ENCODE results near the gene SBF2. TPM values are rescaled to one million over a fixed set of nuclear protein-coding genes. Genes with fewer than 3 reads are reported as not detected.

Gene SBF2
- total RNA-seq, 4 donors from 2014 or later = 53.8 to 125 (median 76.4) TPM

GRCh38 chr11:10058356-10058755 lies 235.7 kb downstream of the SBF2 start:
- TF ChIP-seq, protein P1, sequence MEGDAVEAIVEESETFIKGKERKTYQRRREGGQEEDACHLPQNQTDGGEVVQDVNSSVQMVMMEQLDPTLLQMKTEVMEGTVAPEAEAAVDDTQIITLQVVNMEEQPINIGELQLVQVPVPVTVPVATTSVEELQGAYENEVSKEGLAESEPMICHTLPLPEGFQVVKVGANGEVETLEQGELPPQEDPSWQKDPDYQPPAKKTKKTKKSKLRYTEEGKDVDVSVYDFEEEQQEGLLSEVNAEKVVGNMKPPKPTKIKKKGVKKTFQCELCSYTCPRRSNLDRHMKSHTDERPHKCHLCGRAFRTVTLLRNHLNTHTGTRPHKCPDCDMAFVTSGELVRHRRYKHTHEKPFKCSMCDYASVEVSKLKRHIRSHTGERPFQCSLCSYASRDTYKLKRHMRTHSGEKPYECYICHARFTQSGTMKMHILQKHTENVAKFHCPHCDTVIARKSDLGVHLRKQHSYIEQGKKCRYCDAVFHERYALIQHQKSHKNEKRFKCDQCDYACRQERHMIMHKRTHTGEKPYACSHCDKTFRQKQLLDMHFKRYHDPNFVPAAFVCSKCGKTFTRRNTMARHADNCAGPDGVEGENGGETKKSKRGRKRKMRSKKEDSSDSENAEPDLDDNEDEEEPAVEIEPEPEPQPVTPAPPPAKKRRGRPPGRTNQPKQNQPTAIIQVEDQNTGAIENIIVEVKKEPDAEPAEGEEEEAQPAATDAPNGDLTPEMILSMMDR (IDR thresholded peaks at IDR 0.05) = no peak
- ATAC-seq (ENCODE audit: low FRiP score) (no peak), DNase-seq (ENCODE audit: low spot score) (no peak)

DNA sequence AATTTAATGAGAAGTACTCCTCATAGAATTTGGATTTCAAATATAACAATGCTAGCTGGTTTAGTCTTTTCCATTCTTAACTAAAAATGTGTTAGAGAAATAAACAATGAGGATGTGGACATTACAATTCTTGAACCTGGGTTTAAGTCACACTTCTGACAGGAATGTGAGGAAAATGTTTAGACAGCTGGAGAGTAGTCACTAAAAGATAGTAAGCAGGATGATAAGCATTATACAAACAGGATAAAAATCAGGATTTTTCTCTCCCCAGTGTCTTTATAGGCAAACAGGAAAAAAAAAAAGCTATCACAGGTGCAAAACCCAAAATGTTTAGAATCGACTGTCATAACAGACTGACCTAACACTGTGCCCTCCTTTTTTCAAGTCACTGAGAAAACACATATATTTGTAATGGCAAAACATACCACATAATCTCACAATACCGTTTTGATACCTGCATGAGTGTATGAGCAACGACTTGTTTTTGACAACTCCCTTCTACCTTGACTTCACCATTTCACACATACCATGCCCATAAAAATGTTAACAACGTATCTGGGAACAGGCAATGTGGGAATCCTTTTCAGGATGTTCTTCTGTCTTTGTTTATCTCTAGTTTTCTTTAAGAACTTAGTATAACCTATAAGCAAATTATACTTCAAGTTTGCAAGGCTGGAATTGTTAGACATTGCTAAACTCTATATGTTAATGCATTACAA lies 242.0 kb downstream of the SBF2 start:
- TF ChIP-seq, protein P1 (IDR thresholded peaks at IDR 0.05) = no peak
- DNase-seq (ENCODE audit: low spot score) = no peak
- ATAC-seq (ENCODE audit: low FRiP score) = no peak

DNA sequence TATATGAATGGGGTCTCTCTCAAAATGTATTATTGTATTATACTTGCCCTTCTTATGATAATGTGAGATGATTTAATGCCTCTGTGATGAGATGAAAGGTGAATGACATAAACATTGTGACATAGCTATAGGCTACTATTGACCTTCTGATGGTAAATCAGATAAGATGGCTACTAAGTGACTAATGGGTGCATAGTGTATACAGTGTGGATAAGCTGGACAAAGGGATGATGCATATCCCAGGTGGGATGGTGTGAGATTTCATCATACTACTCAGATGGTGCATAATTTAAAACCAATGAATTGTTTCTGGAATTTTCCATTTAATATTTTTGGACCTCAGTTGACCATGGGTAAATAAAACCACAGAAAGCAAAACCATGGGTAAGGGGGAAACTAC lies 243.5 kb downstream of the SBF2 start:
- TF ChIP-seq, protein P1 (IDR thresholded peaks at IDR 0.05) = no peak
- ATAC-seq (ENCODE audit: low FRiP score) (no peak), DNase-seq (ENCODE audit: low spot score) (no peak)

GRCh38 chr11:10049756-10050155 lies 244.3 kb downstream of the SBF2 start:
- TF ChIP-seq, protein P1 (IDR thresholded peaks at IDR 0.05) = no peak
- DNase-seq (ENCODE audit: low spot score) = no peak
- no peak for ATAC-seq (ENCODE audit: low FRiP score)

DNA sequence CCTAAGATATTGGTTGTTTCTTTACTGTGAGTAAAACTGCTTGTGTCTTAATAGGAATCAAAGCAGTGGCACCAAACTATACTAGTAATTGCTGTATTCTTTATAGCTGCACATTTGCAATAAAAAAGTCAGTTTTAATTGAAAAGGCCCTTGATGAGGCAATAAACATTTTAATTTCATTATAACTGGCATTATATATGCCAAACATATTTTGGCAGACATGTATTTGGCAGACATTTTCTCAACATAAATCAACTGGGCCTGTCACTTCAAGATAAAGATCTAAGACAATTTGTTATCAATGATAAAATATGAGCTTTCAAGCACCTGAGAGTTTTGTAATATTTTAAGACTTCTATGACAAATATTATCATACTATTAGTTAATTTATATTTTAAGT lies 245.7 kb downstream of the SBF2 start:
- no peak for DNase-seq (ENCODE audit: low spot score)
- TF ChIP-seq, protein P1 (IDR thresholded peaks at IDR 0.05) = no peak
- ATAC-seq (ENCODE audit: low FRiP score) = no peak

DNA sequence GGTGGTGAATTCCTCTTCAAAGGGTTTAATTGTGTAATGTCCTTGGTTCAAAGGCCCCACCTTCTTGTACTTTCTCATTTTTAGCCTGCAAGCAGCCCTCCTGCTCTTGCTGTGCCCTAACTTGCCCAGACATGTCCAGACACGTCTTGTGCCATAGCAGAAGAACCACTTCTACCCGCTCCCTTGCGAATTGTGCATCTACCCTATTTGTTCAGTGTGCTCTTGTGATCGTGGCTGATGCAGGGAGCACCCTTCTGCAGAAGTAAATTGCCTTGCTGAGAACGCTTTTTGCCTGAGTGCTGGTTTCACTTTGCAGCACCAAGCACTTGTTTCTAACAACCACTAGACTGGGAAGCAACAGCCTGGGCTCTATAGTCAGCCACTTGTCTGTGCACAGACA lies 249.4 kb downstream of the SBF2 start:
- ATAC-seq (ENCODE audit: low FRiP score) = no peak

GRCh38 chr11:10042699-10043098 lies 251.3 kb downstream of the SBF2 start:
- ATAC-seq (ENCODE audit: low FRiP score) (no peak), DNase-seq (ENCODE audit: low spot score) (no peak)
- TF ChIP-seq, protein P1 (IDR thresholded peaks at IDR 0.05) = no peak

More for the DNA sequence above, 249.4 kb downstream of the SBF2 start:
- TF ChIP-seq, protein P1 (IDR thresholded peaks at IDR 0.05) = no peak
- no peak for DNase-seq (ENCODE audit: low spot score)
